Coronary artery (tissue), 2 donors: Measurements from ENCODE around the gene FCMR.

Experiments used
- DNase-seq: peaks from one replicate; pipeline ENCODE4 v3.0.0-alpha.2; 2017; ENCODE audit warnings: low spot score
- H3K27ac ChIP-seq, 2 donors: fragments of 200-600 bp; sonication (generic); one replicate each; pipeline ENCODE4 v1.5.1; 2016 to 2019
- H3K4me3 ChIP-seq: fragments of 200-600 bp; sonication (generic); 2 replicates; pipeline ENCODE4 v1.5.1; 2016; ENCODE audit warnings: mild to moderate bottlenecking, moderate library complexity
- CTCF ChIP-seq: fragments of 200-600 bp; sonication (generic); IDR thresholded peaks from one replicate; pipeline ENCODE4 v1.5.1; 2019; ENCODE audit warnings: antibody characterized with exemption

FCMR gene

GRCh38 chr1:206940588-206940936, 18.8 kb upstream of the FCMR start:
- TF ChIP-seq CTCF = no peak
- Histone ChIP-seq H3K27ac (no peak overlapping the region), H3K4me3 (no peak overlapping the region)
- DNase-seq = no peak

- no peak overlapping the region for H3K27ac ChIP-seq
- no peak for DNase-seq
- TF ChIP-seq CTCF = no peak
- H3K4me3 ChIP-seq = no peak overlapping the region
These were observed 18.3 kb upstream of the FCMR start for GRCh38 chr1:206939841-206940587.

- H3K4me3 ChIP-seq = no peak overlapping the region
- H3K27ac ChIP-seq = no peak overlapping the region
- no peak for TF ChIP-seq CTCF
- DNase-seq = no peak
These were observed 17.4 kb upstream of the FCMR start for GRCh38 chr1:206939131-206939530.

GRCh38 chr1:206937425-206937824, 15.7 kb upstream of the FCMR start:
- H3K27ac ChIP-seq = no peak overlapping the region
- no peak for DNase-seq
- TF ChIP-seq CTCF = no peak
- H3K4me3 ChIP-seq = no peak overlapping the region

GRCh38 chr1:206935491-206936067, 13.8 kb upstream of the FCMR start:
- TF ChIP-seq CTCF = no peak
- no peak for DNase-seq

GRCh38 chr1:206933333-206933945, 11.7 kb upstream of the FCMR start:
- DNase-seq = no peak
- Histone ChIP-seq H3K4me3 (no peak overlapping the region), H3K27ac (no peak overlapping the region)
- no peak for TF ChIP-seq CTCF

More at GRCh38 chr1:206935491-206936067, 13.8 kb upstream of the FCMR start:
- H3K27ac ChIP-seq = no peak overlapping the region
- no peak overlapping the region for H3K4me3 ChIP-seq

GRCh38 chr1:206932177-206932576, 10.4 kb upstream of the FCMR start:
- no peak overlapping the region for H3K4me3 ChIP-seq
- no peak overlapping the region for H3K27ac ChIP-seq
- TF ChIP-seq CTCF = no peak
- no peak for DNase-seq
